Heart left ventricle (tissue), 16 donors: ENCODE results near the gene BMERB1. TPM values are rescaled to one million over a fixed set of nuclear protein-coding genes. Genes with fewer than 3 reads are reported as not detected.
"Not testable (repeated sequence)": the region's sequence is repeated elsewhere in the genome, so short reads cannot be mapped to it uniquely, and the experiment has no call there.

Source experiments
- ATAC-seq, 4 donors: fragments of 200-7000 bp; cut with Tn5 transposase; one replicate each; pipeline ENCODE4 v1.9.1; 2020 to 2022; ENCODE audit warnings: moderate library complexity in 4 of 4, mild to moderate bottlenecking in 3 of 4, moderate number of reproducible peaks in 1 of 4
- DNase-seq, 5 donors: peaks; one replicate each; pipeline ENCODE4 v3.0.0-alpha.2; 2020
- H3K27ac ChIP-seq, 12 donors: fragments of 200-600 bp; sonication (generic) in 4 of 12; one replicate each; pipeline versions ENCODE4 v1.5.0 to v1.8.0; 2016 to 2022; ENCODE audit warnings: mild to moderate bottlenecking in 2 of 12
- H3K27me3 ChIP-seq, 9 donors: fragments of 200-600 bp; sonication (generic) in 2 of 9; one replicate each; pipeline versions ENCODE4 v1.5.1 to v1.8.0; 2016 to 2022; ENCODE audit warnings: mild to moderate bottlenecking in 3 of 9
- H3K36me3 ChIP-seq, 9 donors: fragments of 200-600 bp; sonication (generic) in 2 of 9; one replicate each; pipeline versions ENCODE4 v1.5.0 to v1.8.0; 2018 to 2022; ENCODE audit warnings: mild to moderate bottlenecking in 2 of 9
- H3K4me1 ChIP-seq, 12 donors: fragments of 200-600 bp; sonication (generic) in 4 of 12; one replicate each; pipeline versions ENCODE4 v1.5.0 to v1.8.0; 2016 to 2022; ENCODE audit warnings: mild to moderate bottlenecking in 3 of 12
- H3K4me3 ChIP-seq, 12 donors: fragments of 200-600 bp; sonication (generic) in 4 of 12; one replicate each; pipeline versions ENCODE4 v1.5.0 to v1.8.0; 2017 to 2022; ENCODE audit warnings: mild to moderate bottlenecking in 9 of 12, moderate library complexity in 4 of 12
- H3K9me3 ChIP-seq, 12 donors: fragments of 200-600 bp; sonication (generic) in 4 of 12; one replicate each; pipeline versions ENCODE4 v1.5.0 to v1.8.0; 2016 to 2022; ENCODE audit warnings: mild to moderate bottlenecking in 1 of 12
- CTCF ChIP-seq, 12 donors: fragments of 200-600 bp; sonication (generic) in 4 of 12; IDR thresholded peaks; one replicate each; pipeline versions ENCODE4 v1.5.0 to v1.8.0; 2018 to 2022; ENCODE audit warnings: antibody characterized with exemption in 12 of 12, mild to moderate bottlenecking in 5 of 12
- POLR2A ChIP-seq, 2 donors: fragments of 450-650 bp; IDR thresholded peaks; one replicate each; pipeline ENCODE4 v1.6.1; 2017; ENCODE audit warnings: antibody characterized with exemption in 2 of 2, mild to moderate bottlenecking in 2 of 2, moderate library complexity in 2 of 2
- WGBS, 4 donors: extraction: QIAGEN DNeasy Blood & Tissue Kit in 2 of 4; methylation state at CpG; one replicate each; pipeline versions ENCODE4 v1.1.5 to v1.1.7; 2013 to 2018; 5-methylcytosine and 5-hydroxymethylcytosine counted together
- intact Hi-C, 10 donors: fragments of 100-400 bp; cut with DNase I; formaldehyde crosslinking; loops; one replicate each; pipeline versions ENCODE4 v1.11.1 to v1.14.2; 2022
- polyA plus RNA-seq, 2 donors: library from polyadenylated mRNA; stranded (reverse); fragments of 200-250 nt; gene quantifications; one replicate each; pipeline ENCODE4 v1.2.3, GENCODE V29; 2013
- total RNA-seq, 9 donors: library from RNA; depleted of rRNA in 2 of 9; stranded (reverse); fragments of >200 nt in 2 of 9; fragmentation: NEBNext Ultra II Directional in 3 of 9; extraction: Animal tissue kit (Norgen Biotek cat#: 25700) in 3 of 9; gene quantifications; one replicate each; pipeline versions ENCODE4 v1.1.0 to v1.2.4, GENCODE V29; 2016 to 2023
- donor health status: ischemic (EF 13 %, LVEDD 7.1; RV severe dilation, severe dysfunction).
- donor health status: healthy with polysubstance abuse.
- donor health status: DM: no; HTN: yes; CAD: no.
- donor health status: DM: no; HTN: no; CAD: no.
- donor health status: ischemic (EF 25% LVEDD 6.9; RV normal size, moderate dysfunction).
- donor health status: ischemic (EF 25% LVEDD 5.7; RV mildly dilated, moderate dysfunction).
- donor health status: healthy.
- donor health status: DM: yes; HTN: yes; CAD: no.
- donor health status: ischemic (EF 35%, LVEDD 5.7; RV mildly dilated, moderate dysfunction).
- donor health status: nonischemic (EF 11% LVEDD 7.7; RV severe dilation, severe dysfunction).
- donor health status: DM: yes; HTN: yes; CAD: no.
- donor health status: PGD.
- donor health status: ischemic (EF 29% LVEDD 5.4; RV normal size, mild dysfunction).
- donor health status: nonischemic (EF 23%, LVEDD 6.1; RV moderate dilation, normal function).

The BMERB1 gene
- total and polyA plus RNA-seq, 11 donors: 20.8 to 105 (median 70.5) TPM

- Histone ChIP-seq H3K4me1 (peaks cover 0 to 17% (median 3%) of the 10 kb centered on the region in 12 donors), H3K27ac (no peak overlapping the region), H3K4me3 (no peak overlapping the region), H3K36me3 (peaks cover 0 to 16% (median 6%) of the 10 kb centered on the region in 9 donors), H3K27me3 (no peaks in the 10 kb centered on the region), H3K9me3 (no peaks in the 10 kb centered on the region)
- DNase-seq: no peak
- no peak for ATAC-seq
- 91 to 95% (median 93%) methylated on average over 3 of the region's 3 CpGs for WGBS, 4 donors
- no peak for TF ChIP-seq POLR2A (IDR thresholded peaks at IDR 0.05)
- TF ChIP-seq CTCF (IDR thresholded peaks at IDR 0.05): no peak
- intact Hi-C loops: no loop called here
Measured at GRCh38 chr16:15401972-15402371, 32.4 kb upstream of the BMERB1 start.

- Histone ChIP-seq H3K27ac (peak overlapping the region in 1 of 12 donors; percentile 67), H3K4me3 (no peak overlapping the region), H3K9me3 (no peaks in the 10 kb centered on the region), H3K27me3 (no peaks in the 10 kb centered on the region), H3K36me3 (peaks cover 0 to 20% (median 6%) of the 10 kb centered on the region in 9 donors), H3K4me1 (peaks cover 0 to 17% (median 3%) of the 10 kb centered on the region in 12 donors)
- TF ChIP-seq POLR2A (IDR thresholded peaks at IDR 0.05) (no peak), CTCF (IDR thresholded peaks at IDR 0.05) (no peak)
- WGBS, 4 donors: 84 to 95% (median 92%) methylated on average over 9 of the region's 9 CpGs
- intact Hi-C loops: no loop called here
- ATAC-seq (peak in 1 of 4 donors; percentile 10), DNase-seq (no peak)
Measured at GRCh38 chr16:15403392-15403995, 30.9 kb upstream of the BMERB1 start.

GRCh38 chr16:15404091-15404490 is 30.3 kb upstream of the BMERB1 start:
- DNase-seq, intact Hi-C loops, H3K4me3 ChIP-seq, H3K27me3 ChIP-seq, ATAC-seq, H3K9me3 ChIP-seq: not testable (repeated sequence)
- peaks cover 0 to 20% (median 6%) of the 10 kb centered on the region in 9 donors for H3K36me3 ChIP-seq
- 93 to 96% (median 95%) methylated on average over 3 of the region's 3 CpGs for WGBS, 4 donors
- peaks cover 0 to 17% (median 3%) of the 10 kb centered on the region in 12 donors for H3K4me1 ChIP-seq
- H3K27ac ChIP-seq: peak overlapping the region in 10 of 12 donors; percentile 10 to 78 (median 68)

- Histone ChIP-seq H3K4me3 (no peak overlapping the region), H3K27me3 (no peaks in the 10 kb centered on the region), H3K27ac (peak overlapping the region in 11 of 12 donors; percentile 5 to 78 (median 67)), H3K9me3 (no peaks in the 10 kb centered on the region), H3K36me3 (peaks cover 0 to 20% (median 6%) of the 10 kb centered on the region in 9 donors), H3K4me1 (peaks cover 0 to 17% (median 3%) of the 10 kb centered on the region in 12 donors)
- intact Hi-C loops: no loop called here
- ATAC-seq: peak; percentile 92 to 97 (median 94)
- peak in 2 of 5 donors; percentile 18 to 38 for DNase-seq
- TF ChIP-seq CTCF (IDR thresholded peaks at IDR 0.05): no peak
- no peak for TF ChIP-seq POLR2A (IDR thresholded peaks at IDR 0.05)
- WGBS, 4 donors: 23 to 40% (median 33%) methylated on average over 4 of the region's 4 CpGs
Measured at GRCh38 chr16:15404792-15405191, 29.6 kb upstream of the BMERB1 start.

- not testable (repeated sequence) for H3K36me3 ChIP-seq, H3K9me3 ChIP-seq
- 81 to 93% (median 85%) methylated on average over 4 of the region's 4 CpGs for WGBS, 4 donors
Measured at GRCh38 chr16:15407756-15408155, 26.6 kb upstream of the BMERB1 start.

GRCh38 chr16:15409476-15409875 is 24.9 kb upstream of the BMERB1 start:
- DNase-seq, H3K4me1 ChIP-seq, H3K36me3 ChIP-seq, H3K9me3 ChIP-seq, H3K27ac ChIP-seq, H3K27me3 ChIP-seq, intact Hi-C loops, H3K4me3 ChIP-seq, ATAC-seq: not testable (repeated sequence)
- WGBS, 4 donors: 92 to 97% (median 96%) methylated on average over 6 of the region's 6 CpGs

More at GRCh38 chr16:15407756-15408155, 26.6 kb upstream of the BMERB1 start:
- intact Hi-C loops, H3K27me3 ChIP-seq, ATAC-seq, DNase-seq, H3K4me3 ChIP-seq, H3K27ac ChIP-seq: not testable (repeated sequence)
- H3K4me1 ChIP-seq: peaks cover 0 to 17% (median 3%) of the 10 kb centered on the region in 12 donors
